Uterus (tissue), 4 donors: ENCODE data around the gene GRK5. TPM values are rescaled to one million over a fixed set of nuclear protein-coding genes. Genes with fewer than 3 reads are reported as not detected.

Source experiments
- DNase-seq, 2 donors: peaks; one replicate each; pipeline ENCODE4 v3.0.0-alpha.2; 2019 to 2020
- H3K27ac ChIP-seq, 2 donors: fragments of 200-600 bp; sonication (generic); 1 replicate in 1 of 2; 2 replicates in 1 of 2; pipeline ENCODE4 v1.5.1; 2016 to 2018
- H3K27me3 ChIP-seq, 2 donors: fragments of 200-600 bp; sonication (generic); one replicate each; pipeline ENCODE4 v1.5.1; 2018 to 2019; ENCODE audit warnings: control low read depth in 1 of 2
- H3K36me3 ChIP-seq, 2 donors: fragments of 200-600 bp; sonication (generic); one replicate each; pipeline ENCODE4 v1.5.1; 2019; ENCODE audit warnings: control low read depth in 1 of 2
- H3K4me1 ChIP-seq, 2 donors: fragments of 200-600 bp; sonication (generic); one replicate each; pipeline ENCODE4 v1.5.1; 2018 to 2019; ENCODE audit warnings: control low read depth in 1 of 2
- H3K4me3 ChIP-seq, 2 donors: fragments of 200-600 bp; sonication (generic); 1 replicate in 1 of 2; 2 replicates in 1 of 2; pipeline ENCODE4 v1.5.1; 2018 to 2019; ENCODE audit warnings: mild to moderate bottlenecking in 1 of 2
- H3K9me3 ChIP-seq, 2 donors: fragments of 200-600 bp; sonication (generic); one replicate each; pipeline ENCODE4 v1.5.1; 2019; ENCODE audit warnings: control low read depth in 1 of 2
- POLR2A ChIP-seq, 2 donors: fragments of 450-650 bp; IDR thresholded peaks; one replicate each; pipeline ENCODE4 v1.6.1; 2016; ENCODE audit warnings: antibody characterized with exemption in 2 of 2, mild to moderate bottlenecking in 1 of 2, moderate library complexity in 1 of 2
- intact Hi-C: fragments of 100-400 bp; cut with DNase I; formaldehyde crosslinking; loops from one replicate; pipeline ENCODE4 v1.15.1; 2023; ENCODE audit warnings: low total_unique reads
- total RNA-seq, 4 donors: library from RNA; depleted of rRNA in 3 of 4; stranded (reverse); fragments of >200 nt in 3 of 4; gene quantifications; one replicate each; pipeline versions ENCODE4 v1.1.0 to v1.2.4, GENCODE V29; 2014 to 2023
- TF ChIP-seq, protein P1 (sequence below), 4 experiments: fragments of 200-600 bp in 2 of 4; fragments of 450-650 bp in 2 of 4; sonication (generic) in 2 of 4; IDR thresholded peaks; one replicate each; pipeline ENCODE4 v1.5.1; 2016 to 2019; ENCODE audit warnings: antibody characterized with exemption in 4 of 4, mild to moderate bottlenecking in 2 of 4, moderate library complexity in 1 of 4
- donor health status: DM: yes; HTN: yes; CAD: no.

The GRK5 gene
- total RNA-seq, 4 donors from 2014 or later, result 11.6 to 34.6 (median 14.1) TPM

DNA sequence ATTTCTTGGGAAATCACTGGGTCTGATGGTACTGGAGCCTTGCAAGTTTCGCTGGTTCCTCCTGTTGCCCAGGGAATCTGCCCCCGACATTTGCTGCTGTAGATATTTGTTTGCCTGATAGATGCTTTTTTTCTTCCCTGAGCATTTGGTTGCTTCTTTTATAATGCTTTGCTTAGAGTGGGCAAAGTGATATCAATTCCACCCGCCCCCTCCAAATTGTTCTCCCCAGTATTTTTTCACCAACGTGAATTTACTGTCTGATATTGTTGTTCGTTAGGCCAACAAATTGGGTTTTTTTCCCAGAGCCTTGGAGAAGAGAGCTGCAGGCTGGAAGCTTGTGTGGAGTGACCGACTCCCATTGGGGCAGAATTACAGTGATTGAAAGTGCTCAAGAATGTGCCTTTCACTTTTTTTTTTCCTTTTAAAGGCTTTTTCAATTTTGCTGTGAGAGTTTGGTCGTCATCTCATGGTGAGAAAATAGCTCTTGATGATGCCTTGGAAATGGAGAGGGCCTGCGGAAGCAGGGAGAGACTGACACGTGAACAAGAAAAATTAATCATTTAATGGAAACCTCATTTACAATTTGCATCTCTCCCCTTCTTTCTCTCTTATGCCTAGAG is 2.5 kb downstream of the GRK5 start:
- no peak for DNase-seq
- Histone ChIP-seq H3K36me3 (no peaks in the 10 kb centered on the region), H3K4me3 (peak overlapping the region in 1 of 2 donors; percentile 90), H3K4me1 (peaks cover 0 to 6% of the 10 kb centered on the region in 2 donors), H3K27ac (peak overlapping the region; percentile 99 to 100), H3K27me3 (no peaks in the 10 kb centered on the region), H3K9me3 (no peaks in the 10 kb centered on the region)
- TF ChIP-seq, protein P1, sequence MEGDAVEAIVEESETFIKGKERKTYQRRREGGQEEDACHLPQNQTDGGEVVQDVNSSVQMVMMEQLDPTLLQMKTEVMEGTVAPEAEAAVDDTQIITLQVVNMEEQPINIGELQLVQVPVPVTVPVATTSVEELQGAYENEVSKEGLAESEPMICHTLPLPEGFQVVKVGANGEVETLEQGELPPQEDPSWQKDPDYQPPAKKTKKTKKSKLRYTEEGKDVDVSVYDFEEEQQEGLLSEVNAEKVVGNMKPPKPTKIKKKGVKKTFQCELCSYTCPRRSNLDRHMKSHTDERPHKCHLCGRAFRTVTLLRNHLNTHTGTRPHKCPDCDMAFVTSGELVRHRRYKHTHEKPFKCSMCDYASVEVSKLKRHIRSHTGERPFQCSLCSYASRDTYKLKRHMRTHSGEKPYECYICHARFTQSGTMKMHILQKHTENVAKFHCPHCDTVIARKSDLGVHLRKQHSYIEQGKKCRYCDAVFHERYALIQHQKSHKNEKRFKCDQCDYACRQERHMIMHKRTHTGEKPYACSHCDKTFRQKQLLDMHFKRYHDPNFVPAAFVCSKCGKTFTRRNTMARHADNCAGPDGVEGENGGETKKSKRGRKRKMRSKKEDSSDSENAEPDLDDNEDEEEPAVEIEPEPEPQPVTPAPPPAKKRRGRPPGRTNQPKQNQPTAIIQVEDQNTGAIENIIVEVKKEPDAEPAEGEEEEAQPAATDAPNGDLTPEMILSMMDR (IDR thresholded peaks at IDR 0.05), result no peak
- no peak for TF ChIP-seq POLR2A (IDR thresholded peaks at IDR 0.05)
- intact Hi-C loops, result loop anchor here (5.0 kb wide), 1 partner anchor 42 kb away; no protein-coding TSS in a partner anchor

DNA sequence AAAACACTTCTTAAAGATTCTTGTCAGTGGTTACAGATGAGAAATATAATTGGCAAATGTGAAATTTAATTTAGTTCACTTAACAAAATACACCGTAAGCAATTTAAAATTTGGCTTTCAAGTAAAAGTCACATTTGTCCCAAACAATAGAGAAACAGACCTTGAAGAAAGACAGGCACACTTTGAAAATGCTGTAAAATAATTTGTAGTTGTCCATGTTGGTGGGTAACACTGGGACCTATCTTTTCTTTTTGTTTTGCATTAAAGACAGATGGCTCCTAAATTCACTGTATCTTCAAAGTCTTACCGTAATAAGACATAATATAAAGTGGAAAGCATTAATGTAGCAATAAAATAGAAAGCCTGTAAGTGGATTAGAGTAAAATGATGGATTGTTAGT is 3.3 kb downstream of the GRK5 start:
- Histone ChIP-seq H3K27ac (peak overlapping the region; percentile 77 to 99), H3K9me3 (no peaks in the 10 kb centered on the region), H3K27me3 (no peaks in the 10 kb centered on the region), H3K4me1 (peaks cover 0 to 6% of the 10 kb centered on the region in 2 donors), H3K4me3 (no peak overlapping the region), H3K36me3 (no peaks in the 10 kb centered on the region)
- TF ChIP-seq, protein P1 (IDR thresholded peaks at IDR 0.05), result no peak
- TF ChIP-seq POLR2A (IDR thresholded peaks at IDR 0.05), result no peak
- DNase-seq, result no peak
- intact Hi-C loops, result no loop called here

DNA sequence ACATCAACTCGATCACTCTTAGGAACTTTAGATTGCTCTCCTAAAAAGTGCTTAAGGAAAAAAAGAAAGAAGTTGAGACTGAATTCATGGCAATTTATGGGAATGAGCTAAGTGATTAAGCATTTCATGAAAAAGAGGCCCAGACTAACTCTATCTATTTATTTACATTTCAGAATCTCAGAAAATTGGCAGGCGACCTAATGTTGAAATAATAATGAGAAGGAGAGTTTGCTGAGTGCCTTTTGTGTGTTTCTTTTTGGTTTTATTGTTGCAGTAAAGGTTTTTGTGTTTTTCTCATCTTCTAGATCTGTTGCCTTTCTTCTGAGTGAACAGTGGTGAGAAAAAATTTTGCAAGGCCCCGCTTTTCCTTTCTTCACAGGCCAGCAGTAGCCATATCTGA is 3.8 kb downstream of the GRK5 start:
- Histone ChIP-seq H3K9me3 (no peaks in the 10 kb centered on the region), H3K27ac (peak overlapping the region; percentile 77 to 99), H3K27me3 (no peaks in the 10 kb centered on the region), H3K36me3 (no peaks in the 10 kb centered on the region), H3K4me3 (no peak overlapping the region), H3K4me1 (peaks cover 0 to 6% of the 10 kb centered on the region in 2 donors)
- DNase-seq, result no peak
- intact Hi-C loops, result no loop called here
- TF ChIP-seq, protein P1 (IDR thresholded peaks at IDR 0.05), result no peak
- TF ChIP-seq POLR2A (IDR thresholded peaks at IDR 0.05), result no peak

DNA sequence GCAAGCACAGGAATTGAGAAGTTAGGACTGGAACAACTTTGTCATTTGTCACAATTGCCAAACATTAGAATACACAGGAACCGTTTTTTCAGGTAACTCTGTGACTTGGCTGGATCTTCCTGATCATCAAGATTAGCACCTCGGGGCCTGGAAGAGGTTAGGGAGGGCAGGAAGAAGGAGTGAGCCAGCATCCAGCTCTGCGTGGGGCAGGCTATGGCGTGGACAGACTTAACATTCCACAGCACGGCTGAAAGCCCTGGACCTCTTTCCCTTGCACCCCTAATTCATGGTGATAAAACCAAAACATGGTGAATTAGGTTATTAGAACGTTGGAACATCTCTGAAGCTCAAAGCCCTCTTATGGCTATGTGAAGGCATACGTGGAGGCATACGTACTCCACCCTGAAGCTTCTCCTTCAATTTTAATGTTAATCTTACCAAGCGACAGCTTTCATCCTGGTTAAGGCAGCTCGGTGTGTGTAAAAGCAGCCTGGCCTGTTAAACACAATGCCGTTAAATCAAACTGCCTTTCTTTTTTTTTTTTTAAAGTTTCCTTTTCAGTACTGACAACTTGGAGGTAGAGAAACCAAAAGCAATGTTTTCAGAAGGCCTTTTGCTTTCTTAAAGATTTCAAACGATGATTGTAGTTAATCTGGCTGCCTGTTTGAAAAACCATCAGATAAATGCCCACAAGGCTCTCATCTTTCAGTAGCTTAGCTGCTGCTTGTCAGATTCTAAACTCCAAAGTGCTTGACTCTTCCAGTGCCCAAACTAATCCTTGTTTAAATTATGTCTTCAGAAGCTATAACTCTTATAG is 4.5 kb downstream of the GRK5 start:
- no peak for DNase-seq
- no peaks in the 10 kb centered on the region for H3K9me3 ChIP-seq
- H3K4me3 ChIP-seq, result peak overlapping the region in 1 of 2 donors; percentile 2
- H3K27ac ChIP-seq, result peak overlapping the region; percentile 77 to 99
- H3K27me3 ChIP-seq, result no peaks in the 10 kb centered on the region
- H3K4me1 ChIP-seq, result peaks cover 0 to 6% of the 10 kb centered on the region in 2 donors
- intact Hi-C loops, result no loop called here
- no peaks in the 10 kb centered on the region for H3K36me3 ChIP-seq
- no peak for TF ChIP-seq POLR2A (IDR thresholded peaks at IDR 0.05)
- TF ChIP-seq, protein P1 (IDR thresholded peaks at IDR 0.05), result no peak

DNA sequence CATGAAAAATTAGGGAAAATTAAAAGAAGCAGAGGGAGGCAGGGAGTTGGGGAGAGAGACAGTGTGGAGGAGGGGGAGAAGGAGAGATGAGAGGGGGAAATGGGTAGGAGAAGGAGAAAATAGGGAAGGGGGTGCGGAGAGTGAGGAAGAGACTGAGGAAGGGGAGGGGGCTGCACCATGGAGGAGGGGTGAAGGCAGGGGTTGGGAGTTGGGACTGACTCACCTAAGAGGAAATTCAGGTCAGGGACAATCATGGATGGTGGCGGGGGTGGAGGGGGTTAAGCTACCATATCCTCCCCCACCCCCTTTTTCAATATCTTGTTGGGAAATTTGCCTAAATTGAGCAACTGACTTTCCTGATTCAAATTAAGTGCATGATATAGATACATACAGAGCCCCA is 8.0 kb downstream of the GRK5 start:
- DNase-seq, result no peak
- Histone ChIP-seq H3K27me3 (no peaks in the 10 kb centered on the region), H3K4me3 (no peak overlapping the region), H3K36me3 (no peaks in the 10 kb centered on the region), H3K9me3 (no peaks in the 10 kb centered on the region), H3K27ac (no peak overlapping the region), H3K4me1 (peaks cover 0 to 9% of the 10 kb centered on the region in 2 donors)
- intact Hi-C loops, result no loop called here
- TF ChIP-seq POLR2A (IDR thresholded peaks at IDR 0.05), result no peak
- TF ChIP-seq, protein P1 (IDR thresholded peaks at IDR 0.05), result no peak
